Measurements from ENCODE around the gene IL17REL. TPM values are rescaled to one million over a fixed set of nuclear protein-coding genes. Genes with fewer than 3 reads are reported as not detected.
A peak's percentile ranks its signal among the peaks of the same experiment; 100 is the strongest.

Gene IL17REL
- not detected in 2 replicates for total RNA-seq (2014; rRNA removed; shearing (Covaris generic))

DNA sequence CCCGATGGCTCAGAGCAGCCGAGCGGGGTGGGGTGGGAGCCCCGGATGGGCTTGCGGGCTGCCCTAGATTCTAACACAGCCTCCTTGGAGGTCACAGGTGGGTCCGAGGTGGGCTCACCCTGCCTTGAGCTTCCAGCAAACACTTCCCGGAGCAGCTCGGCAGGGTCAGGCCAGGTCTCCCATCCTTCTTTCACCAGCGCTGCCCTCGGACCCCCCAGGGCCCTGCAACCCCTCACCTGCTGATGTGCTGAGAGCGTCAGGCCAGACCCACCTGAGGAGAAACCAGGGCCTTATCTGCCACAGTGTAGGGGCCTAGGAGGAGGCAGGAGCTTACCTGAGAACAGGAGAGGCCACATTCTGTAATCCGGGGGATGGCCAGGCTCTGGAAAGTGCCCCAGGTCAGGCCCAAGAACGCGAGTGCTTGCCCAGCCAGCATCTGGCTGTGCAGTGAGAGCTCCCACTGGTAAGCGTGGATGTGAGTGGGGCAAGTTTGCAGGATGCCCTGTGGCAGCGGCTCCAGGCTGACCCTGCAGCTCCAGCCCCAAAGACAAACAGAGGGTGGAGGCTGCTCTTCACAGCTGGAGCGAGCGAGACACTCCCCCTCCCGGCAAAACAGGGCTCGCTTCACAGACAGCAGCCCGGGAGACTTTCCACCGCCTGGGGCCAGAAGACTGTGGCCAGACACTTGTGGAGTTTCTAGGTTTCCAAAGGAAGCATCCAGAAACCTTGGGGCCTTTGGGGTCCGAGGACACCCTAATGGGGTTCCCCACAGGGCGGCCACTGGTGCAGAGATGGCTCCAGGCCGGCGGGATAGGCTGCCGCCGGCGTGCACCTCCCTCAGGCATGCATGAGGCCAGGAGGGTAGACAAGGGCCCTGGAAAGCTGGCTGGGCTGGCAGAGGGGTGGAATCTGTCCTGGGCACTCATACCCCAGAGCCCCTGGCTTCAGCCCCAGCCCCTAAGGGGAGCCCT, at the start of gene IL17REL:
Gene IL17REL, minus strand, starts transcription at position 555 of the 971 bp plus-strand sequence. Its CDS starts 119 bp downstream, at position 436.
- Histone ChIP-seq H3K9me3 (replicated peaks) (no peaks in the 10 kb centered on the region; the same call in 1 of the 2 replicates), H3K27me3 (peaks cover 31% of the 10 kb centered on the region), H3K36me3 (no peaks in the 10 kb centered on the region), H3K4me1 (no peaks in the 10 kb centered on the region), H3K27ac (no peak within 1 kb of the TSS), H3K4me3 (no peak within 1 kb of the TSS)
- peak in 1 of 2 experiments; percentile 10 for DNase-seq

- peaks cover 28% of the 10 kb centered on the region for H3K4me1 ChIP-seq
- H3K36me3 ChIP-seq: no peaks in the 10 kb centered on the region
- H3K27ac ChIP-seq: no peak overlapping the region
- DNase-seq: peak; percentile 62 to 70
- no peaks in the 10 kb centered on the region for H3K27me3 ChIP-seq
- no peak overlapping the region for H3K4me3 ChIP-seq
- H3K9me3 ChIP-seq (replicated peaks): no peaks in the 10 kb centered on the region
Measured at GRCh38 chr22:50061824-50062355, 49.3 kb upstream of the IL17REL start.

DNA sequence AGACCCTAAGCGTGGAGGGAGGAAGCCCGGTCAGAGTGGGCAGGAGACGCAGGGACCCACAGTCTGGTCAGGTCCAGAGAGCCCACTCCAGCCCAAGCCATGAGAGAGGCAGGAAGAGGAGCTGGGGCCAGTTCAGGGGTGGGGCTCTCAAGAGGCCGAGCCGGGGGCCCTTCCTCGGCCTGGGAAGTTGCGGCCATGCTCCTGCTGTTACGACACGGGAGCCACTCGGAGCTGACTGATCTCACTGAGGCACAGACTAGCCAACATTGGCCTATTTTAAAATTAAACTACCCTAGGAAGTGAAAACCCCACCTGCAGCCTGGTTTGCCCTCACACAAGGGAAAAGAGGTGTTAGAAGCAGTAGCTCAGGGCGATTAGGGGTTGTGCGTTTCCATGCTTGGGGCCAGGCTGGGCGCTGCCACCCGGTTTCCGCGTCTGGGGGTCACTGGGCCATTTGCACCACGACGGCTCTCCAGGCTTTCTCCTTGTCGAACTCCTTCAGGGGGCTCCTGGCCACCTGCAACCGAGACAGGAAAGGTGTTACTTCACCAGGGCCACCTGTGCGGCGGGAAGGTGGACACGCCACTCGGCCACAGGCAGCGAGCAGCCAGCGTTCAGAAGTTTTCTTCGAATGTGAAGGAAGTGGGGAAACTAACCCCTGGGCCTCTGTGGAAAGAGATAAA, 48.7 kb upstream of the IL17REL start:
- Histone ChIP-seq H3K4me1 (peaks cover 28% of the 10 kb centered on the region), H3K27ac (no peak overlapping the region), H3K4me3 (no peak overlapping the region), H3K27me3 (no peaks in the 10 kb centered on the region), H3K9me3 (replicated peaks) (no peaks in the 10 kb centered on the region), H3K36me3 (no peaks in the 10 kb centered on the region)
- DNase-seq: no peak

DNA sequence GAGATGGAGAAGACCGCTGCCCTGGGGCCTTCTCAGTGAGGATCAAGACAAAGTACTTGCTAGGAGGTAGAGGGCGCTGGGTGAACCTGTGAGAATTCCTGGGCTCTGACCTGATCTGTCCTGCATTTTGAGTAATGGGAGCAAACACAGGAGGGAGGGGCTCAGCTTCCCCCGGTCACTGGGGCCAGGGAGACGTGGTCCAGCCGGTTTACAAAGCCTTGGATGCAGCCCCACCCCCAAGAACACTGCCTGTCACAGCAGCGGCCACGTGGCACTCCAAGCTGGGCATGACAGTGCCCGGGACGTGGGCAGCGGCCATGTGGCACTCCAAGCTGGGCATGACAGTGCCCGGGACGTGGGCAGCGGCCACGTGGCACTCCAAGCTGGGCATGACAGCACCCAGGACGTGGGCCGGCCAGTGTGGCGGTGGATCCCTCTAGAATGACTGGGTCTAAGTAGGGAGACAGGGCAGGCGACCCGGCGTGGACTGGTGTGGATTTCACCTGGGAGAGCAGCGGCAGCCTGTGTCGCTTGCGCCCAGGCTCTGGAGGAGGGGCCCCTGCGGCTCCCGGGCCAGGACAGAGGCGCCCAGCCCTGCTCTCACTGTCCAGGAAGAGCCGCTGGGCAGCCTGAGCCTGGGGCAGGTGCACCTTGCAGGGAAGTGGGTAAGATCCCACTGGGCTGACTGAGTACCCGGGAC, 48.0 kb upstream of the IL17REL start:
- Histone ChIP-seq H3K36me3 (no peaks in the 10 kb centered on the region), H3K27me3 (no peaks in the 10 kb centered on the region), H3K27ac (no peak overlapping the region), H3K4me3 (no peak overlapping the region), H3K9me3 (replicated peaks) (no peaks in the 10 kb centered on the region), H3K4me1 (peaks cover 28% of the 10 kb centered on the region)
- no peak for DNase-seq

DNA sequence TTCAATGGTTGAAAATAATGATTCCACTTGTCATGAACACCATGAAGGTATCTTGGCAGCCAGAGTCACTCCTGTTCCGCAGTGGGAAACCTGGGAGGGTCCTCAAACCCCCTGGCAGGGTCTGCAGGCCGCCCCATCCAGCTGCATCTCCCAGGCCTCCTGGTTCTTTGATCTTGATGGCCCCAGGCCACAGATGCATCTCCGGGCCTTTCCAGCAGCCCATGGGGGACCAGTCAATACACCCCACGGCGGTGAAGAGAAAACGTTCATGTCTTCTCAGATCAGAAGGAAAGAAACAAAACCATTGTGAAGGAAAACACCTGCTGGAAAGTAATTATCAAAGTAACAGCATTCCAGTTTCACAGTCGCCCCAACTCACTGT, 47.3 kb upstream of the IL17REL start:
- H3K27ac ChIP-seq: no peak overlapping the region
- no peaks in the 10 kb centered on the region for H3K9me3 ChIP-seq (replicated peaks)
- H3K27me3 ChIP-seq: no peaks in the 10 kb centered on the region
- no peak for DNase-seq
- peaks cover 28% of the 10 kb centered on the region for H3K4me1 ChIP-seq
- no peak overlapping the region for H3K4me3 ChIP-seq
- H3K36me3 ChIP-seq: no peaks in the 10 kb centered on the region

DNA sequence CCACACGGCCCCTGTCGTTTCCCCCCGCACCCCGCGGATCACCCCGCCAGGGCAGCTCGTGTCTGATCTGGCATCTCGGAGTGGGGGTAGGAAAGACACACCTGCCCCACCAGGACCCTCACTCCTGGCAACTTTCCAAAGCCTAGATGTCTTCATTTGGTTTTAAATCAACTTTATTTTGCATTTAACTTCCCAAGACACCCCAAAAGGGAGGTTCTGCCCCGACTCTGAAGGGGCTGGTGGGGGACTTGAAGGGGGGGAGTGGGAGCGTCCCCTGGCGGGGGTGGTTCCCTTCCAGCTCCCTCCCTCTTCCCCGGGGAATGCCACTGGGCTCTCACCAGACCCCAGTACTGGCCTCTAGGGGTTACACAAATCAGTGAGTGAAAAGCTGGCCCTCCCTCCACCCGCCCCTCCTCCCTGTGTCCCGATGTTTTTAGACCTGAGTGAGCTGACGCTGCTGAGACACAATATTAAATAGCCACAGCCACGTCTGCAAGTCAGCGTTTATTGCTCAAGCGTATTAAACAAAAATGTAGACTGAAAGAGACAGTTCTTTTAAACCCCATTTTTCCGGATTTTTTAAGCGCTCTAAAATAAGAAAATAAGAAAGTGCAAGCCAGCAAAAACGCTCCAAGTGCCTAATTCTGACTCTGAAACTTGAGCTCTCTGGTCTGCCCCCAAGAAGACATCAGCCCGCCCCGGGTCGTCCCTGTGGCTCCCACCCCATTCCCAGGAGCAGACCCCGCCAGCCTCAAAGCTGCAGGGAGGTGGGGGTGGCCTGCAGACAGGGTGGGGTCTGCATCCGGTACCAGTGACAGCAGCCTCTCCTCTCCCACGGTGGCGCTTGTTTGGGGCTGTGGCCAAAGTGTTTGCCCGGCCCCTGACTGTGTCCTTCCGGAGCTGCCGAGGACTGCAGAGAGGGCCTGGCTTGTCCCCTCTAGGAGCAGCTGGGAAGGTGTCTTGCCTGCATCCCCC, 46.6 kb upstream of the IL17REL start:
- peak; percentile 67 to 79 for DNase-seq

GRCh38 chr22:50058061-50058905, 45.7 kb upstream of the IL17REL start, which contains the start of gene TTLL8:
Gene TTLL8 (minus strand): TSS chr22:50058298.
- no peak within 1 kb of the TSS for H3K27ac ChIP-seq
- no peaks in the 10 kb centered on the region for H3K36me3 ChIP-seq
- peak within 1 kb of the TSS; percentile 17; the same call in 1 of the 2 replicates for H3K4me3 ChIP-seq
- no peak for DNase-seq
- peaks cover 2% of the 10 kb centered on the region; the same call in 1 of the 2 replicates for H3K9me3 ChIP-seq (replicated peaks)
- no peaks in the 10 kb centered on the region for H3K27me3 ChIP-seq
- peaks cover 28% of the 10 kb centered on the region for H3K4me1 ChIP-seq

More for the DNA sequence above, 46.6 kb upstream of the IL17REL start:
- H3K27ac ChIP-seq: no peak overlapping the region
- peak overlapping the region; percentile 17 for H3K4me3 ChIP-seq
- H3K4me1 ChIP-seq: peaks cover 28% of the 10 kb centered on the region
- H3K9me3 ChIP-seq (replicated peaks): no peaks in the 10 kb centered on the region
- no peaks in the 10 kb centered on the region for H3K36me3 ChIP-seq
- H3K27me3 ChIP-seq: no peaks in the 10 kb centered on the region

GRCh38 chr22:50057278-50058060, 44.9 kb upstream of the IL17REL start:
- Histone ChIP-seq H3K36me3 (no peaks in the 10 kb centered on the region), H3K27ac (no peak overlapping the region), H3K4me3 (no peak overlapping the region), H3K9me3 (replicated peaks) (peaks cover 4% of the 10 kb centered on the region; the same call in 1 of the 2 replicates), H3K4me1 (peaks cover 26% of the 10 kb centered on the region), H3K27me3 (no peaks in the 10 kb centered on the region)
- no peak for DNase-seq

DNA sequence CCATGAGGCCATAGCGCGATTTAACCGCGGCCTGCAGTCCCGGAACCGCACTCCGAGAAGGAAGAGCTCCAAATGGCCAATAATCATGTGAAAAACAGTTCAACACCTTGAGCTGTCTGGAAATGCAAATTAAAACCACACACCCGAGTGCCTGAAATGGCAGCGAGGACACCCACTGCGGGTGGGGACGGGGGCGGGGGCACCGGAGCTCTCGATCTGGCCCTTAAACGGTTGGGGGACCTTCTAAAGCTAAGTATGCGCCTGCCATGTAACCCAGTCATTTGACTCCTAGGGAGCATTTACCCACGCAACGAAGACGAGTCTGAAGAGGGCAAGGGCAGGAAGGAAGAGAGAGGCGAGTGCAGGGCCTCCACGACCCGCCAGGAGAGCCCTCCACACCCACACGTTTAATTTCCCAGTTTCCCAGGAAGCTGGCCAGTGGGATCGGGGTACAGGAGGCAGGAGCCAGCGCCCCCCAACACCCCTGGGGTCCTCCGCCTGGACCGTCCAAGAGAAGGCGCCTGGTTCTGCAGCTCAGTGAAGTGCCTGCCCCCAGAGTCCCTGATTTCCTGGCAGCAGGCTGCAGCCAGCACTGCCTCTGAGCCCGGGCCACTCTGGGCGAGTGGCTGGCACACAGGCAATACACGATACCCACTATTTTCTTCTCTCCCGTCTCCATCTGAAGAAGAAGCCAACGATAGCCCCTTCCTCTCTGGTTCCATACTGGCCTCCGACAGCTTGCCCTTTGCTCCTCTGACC, 43.8 kb upstream of the IL17REL start:
- no peaks in the 10 kb centered on the region for H3K36me3 ChIP-seq
- DNase-seq: no peak
- H3K4me3 ChIP-seq: no peak overlapping the region
- peaks cover 4% of the 10 kb centered on the region; the same call in 1 of the 2 replicates for H3K9me3 ChIP-seq (replicated peaks)
- no peak overlapping the region for H3K27ac ChIP-seq
- H3K27me3 ChIP-seq: no peaks in the 10 kb centered on the region
- peaks cover 18% of the 10 kb centered on the region for H3K4me1 ChIP-seq

DNA sequence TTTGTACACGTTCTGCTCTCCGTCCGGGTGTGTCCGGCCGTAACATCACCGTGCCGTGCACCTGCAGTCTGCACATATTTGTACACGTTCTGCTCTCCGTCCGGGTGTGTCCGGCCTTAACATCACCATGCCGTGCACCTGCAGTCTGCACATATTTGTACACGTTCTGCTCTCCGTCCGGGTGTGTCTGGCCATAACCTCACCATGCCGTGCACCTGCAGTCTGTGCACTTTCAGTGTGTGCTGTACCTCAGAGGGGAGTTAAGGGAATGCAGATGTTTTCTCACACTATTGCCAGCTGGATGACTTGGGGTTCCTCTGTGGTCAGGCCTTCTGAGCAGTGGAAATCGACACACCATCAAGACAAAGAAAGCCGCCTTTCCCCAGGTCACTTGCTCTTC, 41.3 kb upstream of the IL17REL start:
- H3K27me3 ChIP-seq: no peaks in the 10 kb centered on the region
- H3K36me3 ChIP-seq: no peaks in the 10 kb centered on the region
- H3K9me3 ChIP-seq (replicated peaks): peaks cover 4% of the 10 kb centered on the region; the same call in 1 of the 2 replicates
- H3K4me1 ChIP-seq: peaks cover 4% of the 10 kb centered on the region
- H3K27ac ChIP-seq: no peak overlapping the region
- H3K4me3 ChIP-seq: no peak overlapping the region
- DNase-seq: no peak

DNA sequence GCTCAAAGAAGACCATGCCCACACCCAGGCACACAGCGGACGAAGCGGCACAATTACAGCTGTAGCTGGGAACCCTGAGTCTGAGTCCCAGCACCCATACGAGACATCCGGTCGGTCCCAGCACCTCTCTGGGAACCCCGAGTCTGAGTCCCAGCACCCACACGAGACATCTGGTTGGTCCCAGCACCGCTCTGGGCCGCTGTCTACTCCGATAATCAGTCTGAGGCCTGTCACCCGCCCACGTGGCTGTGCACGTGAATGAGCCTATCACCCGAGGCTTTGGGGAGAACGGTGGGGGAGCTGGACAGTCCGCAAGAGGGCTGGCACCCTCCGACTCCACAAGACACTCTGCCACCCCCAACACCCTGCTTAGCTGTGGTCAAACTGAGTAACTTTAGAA, 39.4 kb upstream of the IL17REL start:
- no peak overlapping the region for H3K27ac ChIP-seq
- H3K4me1 ChIP-seq: peaks cover 15% of the 10 kb centered on the region
- no peaks in the 10 kb centered on the region for H3K27me3 ChIP-seq
- no peaks in the 10 kb centered on the region for H3K36me3 ChIP-seq
- no peak overlapping the region for H3K4me3 ChIP-seq
- DNase-seq: no peak
- H3K9me3 ChIP-seq (replicated peaks): peaks cover 4% of the 10 kb centered on the region; the same call in 1 of the 2 replicates

Data from SJCRH30 (cell line).